GM18505 (cell line): ENCODE results near the gene UPK3A.

ENCODE experiments used
- ATAC-seq: cut with Tn5 transposase; IDR thresholded peaks from one replicate; pipeline ENCODE4 v1.9.1; 2021; ENCODE audit not compliant: unreplicated experiment
- POLR2A ChIP-seq: IDR thresholded peaks from 4 replicates; pipeline ENCODE4 v1.6.1; 2011; ENCODE audit warnings: borderline replicate concordance; ENCODE audit not compliant: insufficient read depth, insufficient read length; ENCODE audit errors: extremely low read depth

UPK3A gene

DNA sequence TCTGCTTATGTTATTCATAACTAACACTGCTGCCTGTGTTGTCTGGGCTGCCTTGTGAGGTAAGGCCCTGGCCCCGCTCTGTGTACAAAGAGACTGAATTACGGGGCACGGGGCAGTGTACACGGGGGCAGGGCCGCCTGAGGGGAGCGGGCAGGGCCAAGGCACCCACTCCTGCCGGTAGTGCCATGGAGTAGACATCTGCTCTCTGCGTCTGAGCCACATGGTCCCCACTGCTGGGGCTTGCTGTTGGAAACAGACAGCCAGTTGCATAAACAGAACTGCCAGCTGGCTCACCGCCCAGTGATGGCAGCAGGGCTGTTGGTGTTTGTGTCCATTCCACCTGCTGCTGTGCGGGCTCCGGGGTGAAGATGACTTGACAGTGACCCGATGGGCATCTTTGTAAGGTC, 44.8 kb downstream of the UPK3A start:
- no peak for ATAC-seq
- TF ChIP-seq POLR2A = no peak

DNA sequence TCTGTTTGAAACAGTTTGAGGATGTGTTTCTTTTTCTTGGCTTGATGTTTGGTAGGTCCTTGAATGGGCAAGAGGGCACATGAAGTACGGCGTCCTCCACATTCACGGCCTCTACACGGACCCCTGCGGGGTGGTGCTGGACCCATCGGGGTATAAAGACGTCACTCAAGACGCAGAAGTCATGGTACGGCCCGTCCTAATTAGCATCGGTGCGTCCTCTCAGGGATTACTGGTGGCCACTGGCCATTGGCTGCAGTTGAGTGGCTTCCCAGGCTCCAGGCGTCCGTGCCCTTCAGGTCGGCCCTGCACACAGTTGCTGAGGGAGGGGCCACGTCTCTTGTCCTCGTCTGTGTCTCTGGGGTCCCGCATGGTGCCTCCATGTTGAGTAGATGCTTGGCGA, 45.8 kb downstream of the UPK3A start:
- TF ChIP-seq POLR2A = no peak
- ATAC-seq = no peak

DNA sequence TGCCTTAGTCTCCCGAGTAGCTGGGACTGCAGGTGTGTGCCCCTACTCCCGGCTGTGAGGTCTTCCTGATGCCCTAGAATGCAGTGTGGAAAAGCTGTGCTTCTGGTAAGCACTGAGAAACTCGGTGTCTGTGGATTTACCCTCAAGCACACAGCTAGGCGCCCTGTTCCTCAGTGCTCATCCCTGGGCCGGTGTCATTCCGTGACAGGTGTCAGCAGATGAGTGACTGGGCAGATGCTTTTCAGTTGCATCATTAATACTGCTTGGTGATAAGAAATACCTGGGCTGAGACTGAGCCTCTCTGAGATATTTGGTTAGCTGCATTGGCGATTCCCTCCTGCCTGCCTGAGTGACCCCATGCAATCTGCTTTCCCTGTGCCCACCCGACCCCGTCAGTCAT, 46.7 kb downstream of the UPK3A start:
- no peak for TF ChIP-seq POLR2A
- ATAC-seq = no peak

DNA sequence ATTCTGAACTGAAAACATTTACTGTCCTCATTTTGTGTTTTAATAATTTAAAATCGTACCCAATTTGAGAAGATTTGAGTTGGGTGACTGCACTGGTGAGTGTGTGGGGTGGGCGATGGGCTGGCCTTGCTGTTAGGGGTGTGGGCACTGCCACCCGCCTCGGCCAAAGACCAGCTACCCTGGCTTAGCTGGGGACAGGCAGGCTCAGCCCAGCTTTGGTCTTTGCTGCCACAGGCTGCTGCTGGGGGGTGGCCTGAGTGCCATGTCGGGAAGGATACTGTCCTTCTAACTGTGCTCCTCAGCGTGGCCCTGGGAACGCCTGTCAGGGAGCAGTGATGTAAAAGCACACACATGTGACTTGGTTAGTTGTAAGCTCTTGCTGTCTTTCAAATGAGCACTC, 47.3 kb downstream of the UPK3A start:
- no peak for TF ChIP-seq POLR2A
- ATAC-seq = no peak

DNA sequence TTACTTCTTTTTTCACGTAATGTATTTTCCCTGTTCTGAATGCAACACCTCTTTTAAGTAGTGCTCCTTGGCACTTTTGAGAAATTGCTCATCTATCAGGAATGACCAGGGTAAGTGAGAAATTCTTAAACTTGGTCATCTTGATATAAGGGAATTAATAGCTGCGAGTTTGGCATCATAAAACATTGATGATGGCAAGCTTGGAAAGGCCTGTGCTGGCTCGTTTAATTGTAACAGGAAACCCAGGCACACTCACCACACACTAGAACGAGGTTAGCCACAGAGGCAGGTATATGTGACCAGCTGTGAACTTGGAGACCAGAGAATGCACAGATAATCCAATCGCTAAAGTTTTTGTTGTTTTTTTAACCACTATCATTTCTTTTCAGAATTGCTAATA, 49.3 kb downstream of the UPK3A start:
- no peak for TF ChIP-seq POLR2A

DNA sequence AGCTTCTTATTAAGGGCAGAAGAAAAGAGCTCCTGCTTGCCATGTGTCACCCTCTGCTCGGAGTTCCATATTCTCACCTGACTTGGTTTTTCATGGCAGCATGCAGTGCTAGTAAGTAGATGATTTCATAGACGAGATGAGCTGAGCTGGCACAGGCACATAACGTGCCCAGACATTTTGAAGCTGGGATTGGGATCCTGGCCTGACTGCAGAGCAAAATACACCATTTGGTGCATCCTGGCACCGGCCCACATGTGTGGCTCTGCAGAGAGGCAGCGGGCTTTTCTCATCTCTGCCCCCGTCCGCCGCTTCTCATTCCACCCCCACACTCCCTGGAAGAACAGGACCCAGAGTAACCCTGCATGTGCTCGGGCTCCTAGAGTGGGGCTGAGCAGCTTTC, 49.8 kb downstream of the UPK3A start:
- TF ChIP-seq POLR2A = no peak
- no peak for ATAC-seq

More for the DNA sequence above, 49.3 kb downstream of the UPK3A start:
- no peak for ATAC-seq

GRCh38 chr22:45335021-45335818, 50.5 kb downstream of the UPK3A start:
- ATAC-seq = no peak
- TF ChIP-seq POLR2A = no peak

- ATAC-seq = no peak
- TF ChIP-seq POLR2A = no peak
Observed at GRCh38 chr22:45335854-45336522, 51.2 kb downstream of the UPK3A start.

DNA sequence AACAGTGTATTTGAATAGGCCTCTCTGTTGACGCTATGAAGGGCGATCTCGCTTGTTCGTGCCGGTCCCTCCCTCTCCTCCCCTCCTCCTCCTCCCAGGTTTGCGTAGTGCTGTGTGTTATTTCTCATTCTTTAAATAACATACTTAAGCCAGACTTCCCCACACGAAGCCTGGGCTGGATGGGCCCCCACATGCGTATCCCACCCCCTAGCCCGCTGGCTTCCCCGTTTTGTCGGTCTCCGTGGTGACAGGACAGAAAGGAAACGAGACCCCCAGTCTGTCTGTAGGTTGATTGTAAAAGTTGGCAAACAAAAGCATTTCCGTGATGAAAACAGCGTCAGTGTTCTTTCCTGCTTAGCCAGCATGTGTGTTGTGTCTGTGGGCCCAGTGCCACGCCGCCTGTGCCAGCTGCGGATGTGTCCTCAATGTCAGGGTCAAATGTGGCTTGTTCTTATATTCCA, 52.3 kb downstream of the UPK3A start:
- ATAC-seq = no peak
- TF ChIP-seq POLR2A = no peak

- TF ChIP-seq POLR2A = no peak
- ATAC-seq = no peak
Observed at GRCh38 chr22:45337536-45337935, 52.8 kb downstream of the UPK3A start.

- no peak for ATAC-seq
- no peak for TF ChIP-seq POLR2A
Observed at GRCh38 chr22:45338795-45339194, 54.0 kb downstream of the UPK3A start.

DNA sequence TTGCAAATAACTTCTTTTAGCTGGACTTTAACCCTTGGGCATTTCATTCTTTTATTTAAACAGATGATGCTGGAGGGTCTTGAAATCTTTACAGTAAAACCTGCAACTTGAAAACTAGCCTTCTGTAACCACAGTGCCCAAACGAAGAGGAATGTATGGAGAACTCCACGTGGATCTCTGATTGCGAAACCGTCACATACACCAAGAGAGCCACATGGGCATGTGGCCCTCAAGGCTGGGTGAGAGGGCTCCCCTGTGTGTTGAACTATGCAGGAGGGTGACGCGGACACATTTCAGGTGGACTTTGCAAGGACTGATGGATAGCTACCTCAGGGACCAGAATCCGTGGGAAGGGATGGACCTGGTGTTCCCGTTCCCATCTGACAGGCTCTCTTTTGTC, 55.6 kb downstream of the UPK3A start:
- TF ChIP-seq POLR2A = no peak
- ATAC-seq = no peak

- ATAC-seq = no peak
- no peak for TF ChIP-seq POLR2A
Observed at GRCh38 chr22:45341498-45341897, 56.7 kb downstream of the UPK3A start.

DNA sequence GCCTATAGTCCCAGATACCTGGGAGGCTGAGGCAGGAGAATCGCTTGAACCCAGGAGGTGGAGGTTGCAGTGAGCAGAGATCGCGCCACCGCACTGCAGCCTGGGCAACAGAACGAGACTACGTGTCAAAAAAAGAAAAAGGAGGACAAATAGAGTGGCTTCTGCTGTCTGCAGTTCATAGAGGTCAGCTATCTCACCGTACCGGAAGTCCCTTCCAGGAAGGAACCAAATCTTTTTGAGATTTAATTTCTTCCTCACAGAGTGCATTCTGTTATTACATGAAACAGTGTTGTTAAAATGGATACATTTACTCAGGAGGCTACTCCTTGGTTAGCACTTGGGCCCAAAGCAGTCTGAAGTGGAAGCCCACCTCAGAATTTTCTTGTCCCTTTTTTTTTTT, 58.4 kb downstream of the UPK3A start:
- no peak for TF ChIP-seq POLR2A
- ATAC-seq = no peak

DNA sequence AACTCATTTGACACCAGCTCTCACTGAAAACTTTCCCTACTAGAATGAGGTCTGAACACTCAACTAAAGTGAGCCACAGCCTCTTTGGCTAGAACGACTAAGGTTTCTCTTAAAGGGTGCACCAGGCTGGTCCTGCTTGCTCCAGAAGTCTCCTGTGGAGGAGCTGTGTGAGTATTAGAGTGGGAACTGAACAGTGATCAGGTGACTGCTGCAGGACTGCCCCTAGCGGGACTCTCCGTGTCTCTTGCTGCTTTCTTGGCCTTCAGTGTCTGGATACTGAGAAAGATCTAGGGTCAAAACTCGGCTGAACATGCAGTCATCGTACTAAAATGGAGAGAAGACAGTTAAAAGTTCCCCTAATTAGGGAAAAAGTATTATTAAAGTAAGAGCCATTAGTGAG, 59.6 kb downstream of the UPK3A start:
- TF ChIP-seq POLR2A = no peak
- no peak for ATAC-seq
